Measurements from ENCODE around the gene LMLN. TPM values are rescaled to one million over a fixed set of nuclear protein-coding genes. Genes with fewer than 3 reads are reported as not detected.
A peak's percentile ranks its signal among the peaks of the same experiment; 100 is the strongest.

LMLN gene
- total RNA-seq, 2 experiments from 2014 or later: 0.50 to 6.2 TPM

GRCh38 chr3:197949191-197949777 is 10.7 kb upstream of the LMLN start:
- no peaks in the 10 kb centered on the region for H3K9me2 ChIP-seq (ENCODE audit: insufficient read depth, low read length)
- peaks cover 43% of the 10 kb centered on the region for H3K79me2 ChIP-seq (ENCODE audit: insufficient read depth, low read depth, low read length)
- peaks cover 36% of the 10 kb centered on the region for H3K4me1 ChIP-seq (ENCODE audit: insufficient read depth, low read length, poor library complexity, severe bottlenecking)
- no peaks in the 10 kb centered on the region for H3K9me3 ChIP-seq (ENCODE audit: low read length)
- H3K4me3 ChIP-seq (ENCODE audit: low read depth, low read length, poor library complexity, severe bottlenecking): peak overlapping the region; percentile 84
- H3K27ac ChIP-seq (ENCODE audit: low read depth, low read length, poor library complexity, severe bottlenecking): peak overlapping the region; percentile 57
- TF ChIP-seq, protein P1, sequence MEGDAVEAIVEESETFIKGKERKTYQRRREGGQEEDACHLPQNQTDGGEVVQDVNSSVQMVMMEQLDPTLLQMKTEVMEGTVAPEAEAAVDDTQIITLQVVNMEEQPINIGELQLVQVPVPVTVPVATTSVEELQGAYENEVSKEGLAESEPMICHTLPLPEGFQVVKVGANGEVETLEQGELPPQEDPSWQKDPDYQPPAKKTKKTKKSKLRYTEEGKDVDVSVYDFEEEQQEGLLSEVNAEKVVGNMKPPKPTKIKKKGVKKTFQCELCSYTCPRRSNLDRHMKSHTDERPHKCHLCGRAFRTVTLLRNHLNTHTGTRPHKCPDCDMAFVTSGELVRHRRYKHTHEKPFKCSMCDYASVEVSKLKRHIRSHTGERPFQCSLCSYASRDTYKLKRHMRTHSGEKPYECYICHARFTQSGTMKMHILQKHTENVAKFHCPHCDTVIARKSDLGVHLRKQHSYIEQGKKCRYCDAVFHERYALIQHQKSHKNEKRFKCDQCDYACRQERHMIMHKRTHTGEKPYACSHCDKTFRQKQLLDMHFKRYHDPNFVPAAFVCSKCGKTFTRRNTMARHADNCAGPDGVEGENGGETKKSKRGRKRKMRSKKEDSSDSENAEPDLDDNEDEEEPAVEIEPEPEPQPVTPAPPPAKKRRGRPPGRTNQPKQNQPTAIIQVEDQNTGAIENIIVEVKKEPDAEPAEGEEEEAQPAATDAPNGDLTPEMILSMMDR (conservative IDR thresholded peaks at IDR 0.05; ENCODE audit: low read length): no peak
- no peak for TF ChIP-seq EZH2phosphoT487 (IDR thresholded peaks at IDR 0.05; ENCODE audit: borderline replicate concordance, low read depth, low read length)
- peaks cover 41% of the 10 kb centered on the region for H3K36me3 ChIP-seq (ENCODE audit: insufficient read depth, low read length)
- intact Hi-C loops (cut with micrococcal nuclease; ENCODE audit: unreplicated experiment): loop anchor here (2.0 kb wide), 1 partner anchor 350 kb away; no protein-coding TSS in a partner anchor
- CTCF ChIA-PET (ENCODE audit: unreplicated experiment): no interaction called here
- no peak for DNase-seq (ENCODE audit: low spot score)
- peaks cover 23% of the 10 kb centered on the region for H4K20me1 ChIP-seq (ENCODE audit: insufficient read depth, low read length)
- TSS peak; percentile 45 for BruUV-seq (replicated peaks)
- POLR2A ChIA-PET: interaction anchor here (0.5 to 0.6 kb wide), 3 partner anchors 10 to 478 kb away, joined by 3 read pairs; no protein-coding TSS in a partner anchor
- H2AFZ ChIP-seq (ENCODE audit: low read length): peak overlapping the region; percentile 75
- peak overlapping the region; percentile 77 for H3K4me2 ChIP-seq (ENCODE audit: low read length)

- TF ChIP-seq, protein P1 (conservative IDR thresholded peaks at IDR 0.05; ENCODE audit: low read length): no peak
- no peak for TF ChIP-seq EZH2phosphoT487 (IDR thresholded peaks at IDR 0.05; ENCODE audit: borderline replicate concordance, low read depth, low read length)
- Histone ChIP-seq H4K20me1 (ENCODE audit: insufficient read depth, low read length) (peaks cover 30% of the 10 kb centered on the region), H3K9me3 (ENCODE audit: low read length) (no peaks in the 10 kb centered on the region), H3K4me2 (ENCODE audit: low read length) (peak within 1 kb of the TSS; percentile 77), H3K9me2 (ENCODE audit: insufficient read depth, low read length) (no peaks in the 10 kb centered on the region), H3K4me1 (ENCODE audit: insufficient read depth, low read length, poor library complexity, severe bottlenecking) (peaks cover 39% of the 10 kb centered on the region), H3K27ac (ENCODE audit: low read depth, low read length, poor library complexity, severe bottlenecking) (peak within 1 kb of the TSS; percentile 57), H3K79me2 (ENCODE audit: insufficient read depth, low read depth, low read length) (peaks cover 49% of the 10 kb centered on the region), H2AFZ (ENCODE audit: low read length) (peak within 1 kb of the TSS; percentile 75), H3K4me3 (ENCODE audit: low read depth, low read length, poor library complexity, severe bottlenecking) (peak within 1 kb of the TSS; percentile 84), H3K36me3 (ENCODE audit: insufficient read depth, low read length) (peaks cover 49% of the 10 kb centered on the region)
- DNase-seq (ENCODE audit: low spot score): peak; percentile 96
- ChIA-PET CTCF (ENCODE audit: unreplicated experiment) (interaction anchor here (0.5 kb wide), 1 partner anchor 381 kb away, joined by 3 read pairs; no protein-coding TSS in a partner anchor), POLR2A (interaction anchor here (0.5 to 1.3 kb wide), 6 partner anchors 9 to 479 kb away, joined by 3 to 4 read pairs (median 3); no protein-coding TSS in a partner anchor)
- intact Hi-C loops (cut with micrococcal nuclease; ENCODE audit: unreplicated experiment): loop anchor here (2.0 kb wide), 1 partner anchor 351 kb away; no protein-coding TSS in a partner anchor
- BruUV-seq (replicated peaks): TSS peak; percentile 79
Measured at GRCh38 chr3:197949778-197950676, 10.0 kb upstream of the LMLN start, which contains the start of gene RPL35A. Gene RPL35A (plus strand): TSS chr3:197950190. CDS start chr3:197950968, 778 bp downstream.

Measured in OCI-LY7 (cell line).